Parathyroid adenoma (tissue), 2 donors: Measurements from ENCODE around the gene MAP3K21.

Source experiments
- H2AFZ ChIP-seq: fragments of 300-600 bp; sonication (generic); one replicate; pipeline ENCODE4 v1.7.0; 2017; ENCODE audit warnings: antibody characterized with exemption, mild to moderate bottlenecking
- H3K27ac ChIP-seq: fragments of 300-600 bp; sonication (generic); one replicate; pipeline ENCODE4 v1.7.0; 2017
- H3K27me3 ChIP-seq: fragments of 300-600 bp; sonication (generic); one replicate; pipeline ENCODE4 v1.7.0; 2017; ENCODE audit warnings: low read length; ENCODE audit not compliant: control insufficient read depth, insufficient read depth
- H3K36me3 ChIP-seq: fragments of 300-600 bp; sonication (generic); one replicate; pipeline ENCODE4 v1.7.0; 2017; ENCODE audit warnings: low read length; ENCODE audit not compliant: control insufficient read depth, insufficient read depth
- H3K4me1 ChIP-seq: fragments of 300-600 bp; sonication (generic); one replicate; pipeline ENCODE4 v1.7.0; 2017; ENCODE audit warnings: control low read depth
- H3K4me2 ChIP-seq: fragments of 300-600 bp; sonication (generic); one replicate; pipeline ENCODE4 v1.7.0; 2017; ENCODE audit warnings: low read length
- H3K4me3 ChIP-seq: fragments of 300-600 bp; sonication (generic); one replicate; pipeline ENCODE4 v1.7.0; 2017; ENCODE audit warnings: low read depth, low read length
- H3K79me2 ChIP-seq: fragments of 300-600 bp; sonication (generic); one replicate; pipeline ENCODE4 v1.7.0; 2017; ENCODE audit warnings: control low read depth
- H3K9ac ChIP-seq: fragments of 300-600 bp; sonication (generic); one replicate; pipeline ENCODE4 v1.7.0; 2017; ENCODE audit warnings: mild to moderate bottlenecking
- H3K9me3 ChIP-seq: fragments of 300-600 bp; sonication (generic); one replicate; pipeline ENCODE4 v1.7.0; 2017; ENCODE audit warnings: low read length; ENCODE audit not compliant: control insufficient read depth
- CTCF ChIP-seq: fragments of 300-600 bp; sonication (generic); IDR thresholded peaks from one replicate; pipeline ENCODE4 v1.7.0; 2017; ENCODE audit warnings: antibody characterized with exemption, mild to moderate bottlenecking
- donor health status: primary hyperparathyroidism.

The MAP3K21 gene

GRCh38 chr1:233295237-233295974 is 32.1 kb upstream of the MAP3K21 start, which contains the start of gene PCNX2:
Gene PCNX2 (minus strand): TSS chr1:233295725. CDS start chr1:233295478, 247 bp downstream.
- peak within 1 kb of the TSS; percentile 75 for H2AFZ ChIP-seq
- no peak within 1 kb of the TSS for H3K27ac ChIP-seq
- peak within 1 kb of the TSS; percentile 68 for H3K4me2 ChIP-seq
- no peaks in the 10 kb centered on the region for H3K79me2 ChIP-seq
- H3K9ac ChIP-seq = no peak within 1 kb of the TSS
- H3K27me3 ChIP-seq = no peaks in the 10 kb centered on the region
- no peaks in the 10 kb centered on the region for H3K9me3 ChIP-seq
- H3K4me3 ChIP-seq = peak within 1 kb of the TSS; percentile 43
- no peaks in the 10 kb centered on the region for H3K4me1 ChIP-seq
- no peaks in the 10 kb centered on the region for H3K36me3 ChIP-seq
- no peak for TF ChIP-seq CTCF

- H2AFZ ChIP-seq = peak overlapping the region; percentile 75
- H3K4me3 ChIP-seq = peak overlapping the region; percentile 43
- H3K27me3 ChIP-seq = no peaks in the 10 kb centered on the region
- H3K9ac ChIP-seq = no peak overlapping the region
- no peaks in the 10 kb centered on the region for H3K4me1 ChIP-seq
- no peak overlapping the region for H3K27ac ChIP-seq
- H3K36me3 ChIP-seq = no peaks in the 10 kb centered on the region
- peak overlapping the region; percentile 68 for H3K4me2 ChIP-seq
- TF ChIP-seq CTCF = no peak
- no peaks in the 10 kb centered on the region for H3K9me3 ChIP-seq
- H3K79me2 ChIP-seq = no peaks in the 10 kb centered on the region
These were observed 31.6 kb upstream of the MAP3K21 start for GRCh38 chr1:233295975-233296322.

GRCh38 chr1:233299450-233299849 is 28.1 kb upstream of the MAP3K21 start:
- Histone ChIP-seq H3K27ac (no peak overlapping the region), H3K4me3 (no peak overlapping the region), H3K9ac (no peak overlapping the region), H3K36me3 (no peaks in the 10 kb centered on the region), H3K9me3 (no peaks in the 10 kb centered on the region), H2AFZ (no peak overlapping the region), H3K4me2 (no peak overlapping the region), H3K79me2 (no peaks in the 10 kb centered on the region), H3K4me1 (no peaks in the 10 kb centered on the region), H3K27me3 (no peaks in the 10 kb centered on the region)
- TF ChIP-seq CTCF = no peak

- no peaks in the 10 kb centered on the region for H3K79me2 ChIP-seq
- no peak overlapping the region for H3K4me2 ChIP-seq
- H3K36me3 ChIP-seq = no peaks in the 10 kb centered on the region
- no peak overlapping the region for H2AFZ ChIP-seq
- H3K27me3 ChIP-seq = no peaks in the 10 kb centered on the region
- no peak overlapping the region for H3K4me3 ChIP-seq
- no peaks in the 10 kb centered on the region for H3K9me3 ChIP-seq
- no peak overlapping the region for H3K9ac ChIP-seq
- no peak for TF ChIP-seq CTCF
- no peak overlapping the region for H3K27ac ChIP-seq
- no peaks in the 10 kb centered on the region for H3K4me1 ChIP-seq
These were observed 27.2 kb upstream of the MAP3K21 start for GRCh38 chr1:233300326-233300725.
